HG03521 (cell line): ENCODE data around the gene ASB7.
"Not testable (repeated sequence)": the region's sequence is repeated elsewhere in the genome, so short reads cannot be mapped to it uniquely, and the experiment has no call there.

Source experiments
- ATAC-seq: cut with Tn5 transposase; IDR thresholded peaks from one replicate; pipeline ENCODE4 v1.9.1; 2021; ENCODE audit warnings: mild to moderate bottlenecking, moderate library complexity; ENCODE audit not compliant: unreplicated experiment

Gene ASB7, protein sequence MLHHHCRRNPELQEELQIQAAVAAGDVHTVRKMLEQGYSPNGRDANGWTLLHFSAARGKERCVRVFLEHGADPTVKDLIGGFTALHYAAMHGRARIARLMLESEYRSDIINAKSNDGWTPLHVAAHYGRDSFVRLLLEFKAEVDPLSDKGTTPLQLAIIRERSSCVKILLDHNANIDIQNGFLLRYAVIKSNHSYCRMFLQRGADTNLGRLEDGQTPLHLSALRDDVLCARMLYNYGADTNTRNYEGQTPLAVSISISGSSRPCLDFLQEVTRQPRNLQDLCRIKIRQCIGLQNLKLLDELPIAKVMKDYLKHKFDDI

DNA sequence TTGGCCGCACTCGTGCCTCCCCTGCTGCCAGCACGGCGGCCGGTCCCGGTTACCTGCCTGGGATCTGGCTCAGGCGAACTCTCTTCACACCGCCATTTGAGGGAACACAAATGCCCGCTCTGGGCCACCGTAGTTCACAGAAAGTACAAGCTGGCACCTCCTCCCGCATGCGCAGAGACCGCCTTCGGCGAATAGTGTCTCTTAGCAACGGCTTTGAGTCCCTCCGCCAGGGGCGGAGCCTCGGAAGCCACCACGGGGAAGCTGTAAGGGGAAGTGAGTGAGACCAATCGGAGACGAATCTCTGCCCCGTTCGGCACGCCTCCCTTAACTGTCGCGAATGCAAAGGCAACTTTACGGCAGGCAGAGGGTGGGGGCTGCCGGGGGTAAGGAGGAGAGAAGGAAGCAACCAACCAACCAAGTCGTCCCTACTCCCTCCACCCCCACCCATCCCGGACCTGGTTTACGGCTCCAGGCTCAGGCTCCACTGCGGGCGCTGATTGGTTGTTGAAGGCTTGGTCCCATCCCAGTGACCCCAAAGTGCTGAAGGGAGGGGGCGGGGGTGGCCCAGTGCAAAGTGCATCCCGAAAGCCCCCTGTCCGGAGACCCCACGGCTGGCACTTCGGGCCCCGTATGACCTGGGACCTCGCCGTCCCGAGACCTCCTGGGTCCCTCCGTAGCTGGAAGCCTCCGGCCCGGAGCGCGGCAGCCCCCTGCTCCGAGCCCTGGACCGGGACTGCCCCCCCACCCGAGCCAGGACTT lies at the start of gene ASB7, which contains the start of gene LINS1:
ASB7 (plus strand) TSS at position 526 of the 759 bp plus-strand sequence. CDS start 9,628 bp downstream, outside the sequence.
LINS1 (minus strand) TSS at position 121 of the 759 bp plus-strand sequence. CDS start 21,342 bp downstream, outside the sequence.
- ATAC-seq, result peak; percentile 82

DNA sequence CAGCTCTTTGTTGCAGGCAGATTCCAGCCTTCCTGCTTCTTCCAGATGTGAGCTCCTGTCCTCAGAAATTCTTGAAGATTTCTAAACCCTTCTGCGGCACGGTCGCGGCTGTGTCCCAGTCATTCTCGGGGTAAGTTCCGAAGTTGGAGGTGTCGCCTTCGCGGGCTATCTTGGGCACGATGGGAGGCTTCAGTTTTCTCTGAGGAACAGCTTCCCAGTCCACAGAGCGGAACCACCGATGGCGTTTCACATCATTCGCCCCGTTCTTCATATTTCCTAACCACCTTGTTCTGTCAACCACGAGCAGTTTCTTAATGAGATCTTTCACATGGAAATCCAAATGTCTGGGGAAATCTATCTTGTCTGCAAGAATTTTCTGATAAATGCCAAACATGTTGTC lies 48.9 kb upstream of the ASB7 start:
- no peak for ATAC-seq

DNA sequence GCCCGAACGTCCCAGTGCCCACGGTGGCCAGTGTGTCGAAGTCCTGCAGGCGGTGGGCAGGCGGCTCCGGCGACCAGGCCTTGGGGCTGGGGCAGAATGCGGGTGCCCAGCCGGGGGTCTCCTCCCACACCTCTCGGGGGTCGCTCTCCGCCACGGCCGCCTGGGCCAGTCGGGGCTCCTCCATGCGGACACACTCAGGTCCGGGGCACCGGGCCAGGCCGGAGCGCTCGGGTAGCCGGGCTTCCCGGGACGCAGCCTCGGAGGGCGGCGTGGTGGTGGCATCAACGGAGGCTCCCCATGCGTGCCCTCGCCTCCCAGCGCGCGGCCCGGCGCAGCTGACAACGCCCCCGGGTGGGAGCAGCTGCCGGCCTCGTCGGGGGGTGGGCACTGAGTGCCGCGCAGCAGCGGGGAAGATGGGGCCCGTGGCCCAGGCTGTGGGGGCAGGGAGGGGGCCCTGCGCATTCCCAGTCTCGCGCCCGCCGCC lies 43.6 kb upstream of the ASB7 start:
- ATAC-seq, result no peak

DNA sequence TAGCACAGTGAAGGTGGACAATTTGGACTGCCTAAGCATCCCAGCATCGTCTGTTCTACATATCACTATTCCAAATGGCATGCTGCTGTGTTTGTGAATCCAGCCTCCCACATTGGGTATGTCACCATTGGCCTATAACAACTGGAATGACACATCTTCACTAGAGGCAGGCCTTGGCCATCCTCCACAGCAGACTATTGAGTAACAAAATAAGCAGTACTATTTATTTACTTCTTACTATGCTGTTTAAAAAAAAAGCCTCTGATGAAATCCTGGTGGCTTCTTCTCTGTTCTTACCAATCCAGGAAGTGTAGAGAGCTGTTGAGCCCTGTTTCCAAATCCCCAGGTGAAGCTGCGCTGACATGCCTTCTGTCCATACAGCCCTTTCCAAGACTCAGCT lies 43.1 kb upstream of the ASB7 start:
- ATAC-seq, result no peak

DNA sequence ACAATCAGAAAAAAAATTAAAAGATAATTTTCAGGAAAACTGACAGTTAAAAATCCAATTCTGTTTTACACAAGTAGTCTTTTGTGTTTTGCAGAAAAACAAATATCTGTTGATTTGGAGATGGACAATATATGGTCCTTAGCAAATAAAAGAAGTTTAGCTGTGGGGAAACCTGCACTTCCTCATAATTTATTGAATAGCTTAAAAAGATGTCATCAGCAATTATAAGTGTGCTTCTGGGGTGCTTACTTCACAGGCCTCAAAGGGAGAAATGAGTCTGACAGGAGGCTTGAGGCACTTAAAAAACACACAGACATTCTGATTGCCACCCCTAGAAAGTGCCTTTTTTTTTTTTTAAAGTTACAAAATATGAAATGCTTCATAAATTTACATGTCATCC lies 42.1 kb upstream of the ASB7 start:
- no peak for ATAC-seq

DNA sequence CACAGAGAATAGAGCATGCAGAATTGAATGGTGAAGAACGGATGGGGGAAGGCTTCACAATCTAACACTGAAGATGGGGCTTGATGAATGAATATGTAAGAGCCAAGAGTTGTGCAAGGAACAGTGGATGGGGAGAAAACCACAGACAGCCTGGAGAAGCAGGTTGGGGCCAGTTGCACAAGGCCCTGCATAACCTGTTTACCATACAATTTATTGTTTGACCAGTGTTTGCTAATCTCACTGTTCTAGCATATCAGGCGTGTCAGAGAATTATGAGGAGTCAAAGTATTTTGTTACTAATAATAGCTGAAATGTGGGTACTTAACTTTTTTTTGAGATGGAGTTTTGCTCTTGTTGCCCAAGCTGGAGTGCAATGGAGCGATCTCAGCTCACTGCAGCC lies 36.8 kb upstream of the ASB7 start:
- ATAC-seq, result no peak

DNA sequence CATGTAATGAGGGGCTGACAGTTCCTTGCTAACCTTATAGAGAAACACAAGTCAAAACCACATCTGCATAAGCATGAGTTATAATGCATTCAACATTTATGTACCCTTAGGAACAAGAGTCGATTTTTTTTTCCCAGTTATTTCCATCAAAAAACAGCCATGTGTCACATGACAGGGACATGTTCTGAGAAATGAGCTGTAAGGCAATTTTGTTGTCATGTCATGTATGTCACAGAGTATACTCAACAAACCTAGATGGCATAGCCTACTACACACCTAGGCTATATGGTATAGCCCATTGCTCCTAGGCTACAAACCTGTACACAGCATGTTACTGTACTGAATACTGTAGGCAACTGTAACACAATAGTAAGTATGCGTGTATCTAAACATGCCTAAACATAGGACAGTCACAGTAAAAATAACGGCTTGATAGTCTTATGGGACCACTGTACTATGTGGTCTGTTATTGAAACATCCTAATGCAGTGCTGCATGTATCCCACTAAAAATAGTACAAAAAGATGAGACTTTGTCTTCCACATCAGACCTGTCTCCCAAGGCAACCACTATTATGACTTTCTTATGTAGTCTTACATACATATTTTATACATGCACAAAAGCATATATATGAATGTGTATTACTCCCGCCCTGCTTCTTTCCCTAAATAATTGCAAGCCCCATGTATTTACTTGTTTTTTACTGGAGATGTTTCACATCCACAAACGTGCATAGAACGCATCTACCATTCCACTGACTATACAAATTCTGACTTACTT lies 35.4 kb upstream of the ASB7 start:
- no peak for ATAC-seq

DNA sequence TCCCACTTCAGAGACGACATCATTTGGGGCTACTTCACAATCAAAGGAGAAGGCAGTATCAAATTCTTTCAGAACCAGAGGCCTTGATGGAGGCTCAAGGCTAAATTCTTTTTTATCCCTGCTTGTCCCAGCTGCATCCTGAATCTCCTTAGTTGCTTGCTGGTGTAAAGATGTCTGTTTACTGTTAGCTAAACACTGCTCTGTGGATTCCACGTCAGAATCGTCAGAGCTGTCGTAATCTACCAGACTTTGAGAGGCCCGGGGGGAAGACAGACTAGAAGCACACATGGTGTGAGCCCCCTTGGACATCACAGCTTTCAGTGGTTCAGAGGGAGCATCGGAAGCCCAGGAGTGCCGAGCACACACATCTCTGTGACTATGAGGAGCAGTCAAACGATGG lies 33.0 kb upstream of the ASB7 start:
- no peak for ATAC-seq

DNA sequence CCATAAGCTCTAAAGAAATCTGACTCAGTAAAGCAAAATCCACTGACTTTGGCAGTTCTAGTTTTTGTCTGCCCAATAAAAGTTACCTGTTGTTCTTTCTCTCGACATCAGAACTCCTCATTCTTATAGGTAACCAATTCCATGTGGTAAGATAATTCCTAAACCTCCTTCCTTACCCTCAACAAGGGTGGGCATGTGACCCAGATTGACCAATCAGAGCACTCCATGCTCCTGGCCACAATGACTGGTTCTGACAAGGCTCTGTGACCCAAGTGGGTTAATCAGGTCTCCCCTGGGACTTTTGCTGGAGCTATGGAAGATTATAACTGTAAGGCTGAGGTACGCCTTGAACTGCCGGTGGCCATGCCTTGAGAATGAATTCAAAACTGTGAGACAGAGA lies 32.1 kb upstream of the ASB7 start:
- no peak for ATAC-seq

DNA sequence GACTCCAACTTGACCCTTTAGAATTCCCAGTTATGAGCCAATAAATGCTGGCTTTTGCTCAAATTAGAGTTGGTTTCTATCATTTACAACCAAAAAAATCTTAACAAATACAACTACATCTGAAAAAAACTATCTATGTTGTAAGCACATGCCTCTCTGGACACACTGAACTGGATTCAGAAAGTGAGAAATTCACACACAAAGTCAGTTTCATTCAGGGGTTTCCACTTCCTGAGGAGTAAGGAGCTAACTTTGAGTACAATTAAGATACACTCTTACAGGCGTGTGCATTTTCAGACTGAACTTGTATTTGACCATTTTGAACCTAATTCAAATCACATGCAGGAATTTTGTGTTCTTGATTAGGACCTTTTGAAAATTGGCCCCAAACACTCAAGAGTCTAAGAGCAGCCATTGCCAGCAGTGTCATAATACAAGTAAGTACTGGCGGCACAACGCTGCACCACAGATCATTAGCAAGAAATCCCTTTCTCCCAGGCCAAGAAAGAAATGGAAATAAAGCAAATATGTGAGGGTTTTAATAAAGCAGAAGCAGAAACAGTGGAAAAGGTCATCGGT lies 31.6 kb upstream of the ASB7 start:
- ATAC-seq, result peak; percentile 73

DNA sequence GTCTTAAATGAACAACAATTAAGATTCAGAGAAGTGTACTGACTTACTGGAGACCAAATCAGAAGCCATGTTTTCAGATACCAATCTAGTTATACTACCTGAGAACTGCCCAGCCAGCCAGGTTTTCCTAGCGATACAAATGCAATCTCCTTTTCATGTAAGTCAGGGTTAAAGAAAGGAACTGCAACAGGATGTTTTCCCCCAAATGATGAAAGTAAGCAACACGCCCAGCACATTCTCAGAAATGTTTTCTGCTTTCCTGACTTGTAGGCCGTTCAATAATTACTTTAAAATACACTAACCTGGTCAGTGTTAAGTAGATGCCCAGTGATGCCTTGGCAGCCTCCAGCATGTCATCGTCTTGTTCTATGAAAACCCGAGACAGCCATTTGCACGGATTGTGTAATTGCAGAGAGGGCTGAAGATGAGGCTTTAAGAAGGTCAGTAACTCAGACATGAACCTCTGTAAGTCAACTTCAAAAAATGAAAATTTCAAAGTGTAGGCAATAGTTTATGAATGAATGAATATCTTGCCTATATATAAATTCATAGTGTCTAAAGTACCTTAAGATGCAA lies 30.7 kb upstream of the ASB7 start:
- no peak for ATAC-seq

DNA sequence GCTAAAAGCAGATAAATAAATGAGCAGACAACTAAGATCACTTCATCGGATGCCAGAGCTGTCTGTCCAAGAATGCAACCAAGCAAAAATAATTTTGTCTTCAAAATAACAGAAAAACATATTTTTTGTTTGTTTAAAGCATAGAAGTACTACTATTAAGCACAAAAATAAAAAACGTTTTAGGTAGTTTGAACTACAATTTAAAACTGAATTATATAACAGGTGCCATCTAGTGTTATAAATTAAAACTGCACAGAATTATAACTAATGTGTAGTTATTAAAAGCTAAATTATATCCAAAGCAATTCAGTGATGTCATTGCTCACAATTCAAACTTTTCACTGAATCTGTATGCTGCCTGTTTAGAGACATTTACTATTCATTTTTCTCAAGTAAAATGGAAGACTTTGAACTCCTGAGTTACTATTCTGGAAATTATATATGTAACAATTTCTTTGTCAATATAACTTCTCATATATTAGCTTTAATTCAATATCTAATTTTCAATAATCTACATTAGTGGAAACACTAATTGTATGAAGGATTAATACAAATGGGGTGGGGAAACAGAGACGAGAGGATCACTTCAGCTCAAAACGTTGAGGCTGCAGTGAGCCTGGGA lies 29.9 kb upstream of the ASB7 start:
- ATAC-seq, result no peak

DNA sequence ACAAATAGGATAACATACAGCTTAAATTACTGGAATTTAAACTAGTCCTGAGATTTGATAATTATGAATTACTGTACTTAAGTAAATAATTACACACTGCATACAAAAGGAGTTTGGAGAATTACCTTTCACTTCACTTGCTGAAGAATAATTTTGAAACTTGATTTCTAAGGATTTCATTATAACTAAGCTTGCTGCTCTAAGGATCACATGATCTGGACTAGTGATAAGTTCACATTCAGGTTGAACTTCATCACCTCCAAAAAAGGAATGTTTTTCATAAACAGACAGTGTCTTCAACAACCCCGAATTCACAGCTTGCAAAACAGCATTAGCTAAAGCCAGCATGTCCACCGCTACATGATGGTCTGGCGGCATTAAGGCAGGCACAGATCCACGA lies 28.9 kb upstream of the ASB7 start:
- ATAC-seq, result no peak

DNA sequence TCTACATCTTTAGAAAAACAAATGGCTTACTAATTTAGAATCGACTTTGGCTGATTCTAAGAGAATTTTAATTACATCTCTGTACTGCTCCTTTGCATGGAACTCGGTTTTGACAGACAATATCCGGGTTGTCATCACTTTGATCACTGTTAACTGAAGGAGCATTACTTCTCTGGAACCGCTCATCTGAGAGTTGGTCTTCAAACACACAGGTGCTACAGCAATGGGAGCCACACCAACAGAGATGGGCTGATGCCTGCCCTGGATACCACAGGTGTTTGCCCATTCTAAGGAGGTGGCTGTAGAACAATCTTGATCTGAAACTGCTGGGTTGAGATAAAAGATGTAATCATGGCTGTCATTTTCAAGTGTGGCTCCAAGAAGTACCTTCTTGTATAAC lies 22.0 kb upstream of the ASB7 start:
- ATAC-seq, result no peak

DNA sequence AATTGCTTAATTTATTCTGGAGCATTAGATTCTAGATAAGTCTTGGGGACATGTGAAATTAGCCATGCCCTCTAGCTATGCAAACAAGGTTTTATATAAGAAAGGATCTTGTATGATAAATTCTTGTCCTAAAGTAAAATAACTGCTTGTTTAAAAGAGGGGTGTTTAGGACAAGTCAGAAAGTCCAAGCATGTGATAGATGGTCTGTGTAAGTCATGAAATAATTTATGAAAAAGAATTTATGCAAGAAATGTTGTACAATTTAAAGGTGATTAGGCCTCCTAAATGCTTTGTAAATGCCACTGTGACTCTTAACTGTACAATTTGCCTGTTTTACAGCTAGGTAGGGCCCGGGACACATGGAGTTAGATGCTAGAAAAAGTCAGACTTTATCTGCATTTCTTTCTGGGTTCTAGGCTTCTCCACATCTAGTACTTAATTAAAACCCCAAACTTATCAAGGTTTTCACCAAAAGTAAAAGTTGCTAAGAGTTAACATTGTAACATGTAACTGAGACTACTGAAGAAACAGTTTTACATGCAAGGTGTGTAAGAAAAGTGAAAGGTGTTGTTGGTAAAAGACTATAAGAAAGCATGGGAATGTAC lies 13.6 kb upstream of the ASB7 start:
- ATAC-seq, result no peak

DNA sequence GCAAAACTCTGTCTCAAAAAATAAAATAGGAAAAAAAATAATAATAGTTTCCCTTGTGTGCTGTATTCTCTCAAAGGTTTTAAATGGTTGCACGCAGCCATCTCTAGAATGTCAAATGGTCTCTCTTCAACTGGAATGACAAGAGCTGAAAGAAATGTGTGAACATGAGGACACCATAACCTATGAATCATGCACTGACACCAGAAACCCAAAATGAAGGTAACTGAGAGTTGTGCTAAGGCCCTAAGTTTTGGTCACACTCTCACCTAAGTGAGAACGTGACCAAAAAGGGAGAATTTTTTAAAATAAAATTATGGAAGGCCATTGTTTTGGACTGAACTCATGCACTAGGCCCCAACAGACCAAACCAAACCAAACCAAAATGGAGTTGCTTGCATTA lies 11.2 kb upstream of the ASB7 start:
- not testable (repeated sequence) for ATAC-seq

DNA sequence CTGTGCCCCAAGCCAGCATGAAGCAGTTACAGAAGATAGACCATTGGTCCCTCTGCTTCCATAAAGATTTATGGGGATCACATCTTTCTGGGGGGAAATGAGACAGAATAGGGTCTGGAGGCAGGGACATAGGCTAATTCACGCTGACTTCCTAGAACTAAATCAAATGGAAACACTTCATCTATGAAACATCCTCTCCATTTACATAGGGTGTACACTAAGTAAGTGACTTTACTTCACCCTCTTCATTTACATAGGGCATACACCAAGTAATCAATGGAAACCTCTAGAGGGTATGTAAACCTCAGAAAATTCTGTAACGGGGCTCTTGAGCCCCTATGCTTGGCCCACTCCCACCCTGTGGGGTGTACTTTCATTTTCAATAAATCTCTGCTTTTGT lies 10.6 kb upstream of the ASB7 start:
- ATAC-seq, result no peak

DNA sequence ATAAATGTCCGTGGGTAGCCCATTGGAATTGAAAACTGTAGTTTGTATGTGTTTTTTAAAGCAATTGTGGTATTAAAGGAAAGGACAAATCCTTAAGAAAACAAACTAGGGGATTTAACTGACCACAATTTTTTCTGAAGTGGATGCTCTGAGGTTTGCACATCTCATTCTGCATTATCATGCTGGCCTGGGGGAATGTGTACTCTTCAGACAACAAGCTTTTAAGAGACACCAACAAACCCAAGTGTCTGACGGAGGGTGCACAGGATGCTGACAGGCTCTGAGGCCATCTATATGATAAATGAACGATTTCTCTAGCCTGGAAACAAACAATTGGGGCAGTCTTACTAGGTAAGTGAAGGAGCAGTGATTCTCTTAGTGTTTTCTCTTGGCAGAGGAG lies 9.5 kb upstream of the ASB7 start:
- ATAC-seq, result no peak

DNA sequence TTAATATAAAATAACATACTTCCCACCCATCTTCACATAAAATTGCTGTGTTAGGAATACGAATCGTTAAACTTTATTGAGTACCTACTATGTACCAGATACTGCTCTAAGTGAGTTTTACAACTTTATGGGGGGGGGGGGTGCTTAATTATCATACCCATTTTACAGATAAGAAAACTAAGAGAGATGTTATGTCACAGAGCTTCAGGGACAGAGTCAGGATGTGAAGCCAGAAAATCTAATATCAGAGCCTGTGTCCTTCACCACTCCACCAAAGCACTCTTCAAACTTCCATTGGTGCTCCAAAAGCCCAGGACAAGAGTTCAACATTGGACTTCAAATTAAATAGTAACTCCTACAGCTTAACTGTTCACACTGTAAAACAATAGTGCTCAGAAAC lies 9.0 kb upstream of the ASB7 start:
- ATAC-seq, result no peak

DNA sequence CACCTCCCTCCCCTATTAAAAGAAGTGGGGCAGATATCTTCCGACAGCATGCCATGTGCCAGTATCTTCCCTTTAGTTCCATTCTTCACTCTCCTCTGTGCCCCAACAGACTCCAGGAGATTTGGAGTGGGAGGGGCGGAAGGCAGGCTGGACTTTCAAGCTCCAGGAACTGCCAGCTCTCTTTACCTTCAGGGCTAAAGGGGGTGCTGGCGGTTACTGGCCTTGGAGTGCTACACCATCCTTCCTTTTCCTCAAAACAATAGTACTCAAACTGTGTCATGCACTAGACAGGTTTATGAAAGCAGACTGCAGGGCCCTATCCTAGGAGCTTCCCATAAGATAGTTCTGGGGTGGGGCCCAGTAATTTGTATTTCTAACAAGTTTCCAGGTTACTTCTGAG lies 6.4 kb upstream of the ASB7 start:
- ATAC-seq, result no peak
